Measurements from ENCODE around the gene HPCAL1.

Gene HPCAL1

GRCh38 chr2:10323535-10323934, 20.8 kb downstream of the HPCAL1 start:
- no peak for DNase-seq (ENCODE audit: low spot score)

- no peak for DNase-seq (ENCODE audit: low spot score)
These were observed 21.6 kb downstream of the HPCAL1 start for GRCh38 chr2:10324095-10324832.

GRCh38 chr2:10325278-10326145, 22.8 kb downstream of the HPCAL1 start:
- DNase-seq (ENCODE audit: low spot score): no peak

GRCh38 chr2:10326151-10326616, 23.5 kb downstream of the HPCAL1 start:
- no peak for DNase-seq (ENCODE audit: low spot score)

- no peak for DNase-seq (ENCODE audit: low spot score)
These were observed 24.2 kb downstream of the HPCAL1 start for GRCh38 chr2:10326707-10327594.

- DNase-seq (ENCODE audit: low spot score): no peak
These were observed 25.4 kb downstream of the HPCAL1 start for GRCh38 chr2:10327896-10328669.

GRCh38 chr2:10328670-10329579, 26.2 kb downstream of the HPCAL1 start:
- no peak for DNase-seq (ENCODE audit: low spot score)

- DNase-seq (ENCODE audit: low spot score): no peak
These were observed 26.8 kb downstream of the HPCAL1 start for GRCh38 chr2:10329580-10329879.

GRCh38 chr2:10329880-10330699, 27.4 kb downstream of the HPCAL1 start:
- peak; percentile 48 for DNase-seq (ENCODE audit: low spot score)

GRCh38 chr2:10330700-10331026, 28.0 kb downstream of the HPCAL1 start:
- DNase-seq (ENCODE audit: low spot score): no peak

- DNase-seq (ENCODE audit: low spot score): peak; percentile 46
These were observed 28.5 kb downstream of the HPCAL1 start for GRCh38 chr2:10331027-10331701.

GRCh38 chr2:10331702-10332401, 29.1 kb downstream of the HPCAL1 start:
- no peak for DNase-seq (ENCODE audit: low spot score)

- DNase-seq (ENCODE audit: low spot score): no peak
These were observed 29.9 kb downstream of the HPCAL1 start for GRCh38 chr2:10332402-10333246.

- no peak for DNase-seq (ENCODE audit: low spot score)
These were observed 30.5 kb downstream of the HPCAL1 start for GRCh38 chr2:10333247-10333613.

GRCh38 chr2:10333966-10334365, 31.3 kb downstream of the HPCAL1 start:
- DNase-seq (ENCODE audit: low spot score): no peak

- no peak for DNase-seq (ENCODE audit: low spot score)
These were observed 32.5 kb downstream of the HPCAL1 start for GRCh38 chr2:10335046-10335840.

- no peak for DNase-seq (ENCODE audit: low spot score)
These were observed 33.6 kb downstream of the HPCAL1 start for GRCh38 chr2:10336283-10336682.
